Head of caudate nucleus (tissue), 42 donors: ENCODE data around the gene SYN1.
"Not testable (repeated sequence)": the region's sequence is repeated elsewhere in the genome, so short reads cannot be mapped to it uniquely, and the experiment has no call there.

ENCODE experiments used
- DNase-seq, 42 donors: peaks; one replicate each; pipeline versions ENCODE4 v3.0.0 to v3.0.0-alpha.2; 2020 to 2021; ENCODE audit warnings: mixed read lengths in 7 of 42
- intact Hi-C: fragments of 100-400 bp; cut with DNase I; formaldehyde crosslinking; loops from one replicate; pipeline ENCODE4 v1.15.0; 2022

SYN1 gene

GRCh38 chrX:47619486-47620302 is at the start of gene SYN1:
Gene SYN1, minus strand, starts transcription at chrX:47619857. Its CDS starts 129 bp downstream, at chrX:47619728.
- intact Hi-C loops = no loop called here
- peak; percentile 52 to 90 (median 82) for DNase-seq

- intact Hi-C loops, DNase-seq: not testable (repeated sequence)
These were observed 46.1 kb upstream of the SYN1 start for GRCh38 chrX:47665797-47666196.

GRCh38 chrX:47664737-47665136 is 45.1 kb upstream of the SYN1 start:
- intact Hi-C loops = no loop called here
- DNase-seq = no peak

- peak in 16 of 42 donors; percentile 2 to 72 (median 28) for DNase-seq
- intact Hi-C loops = no loop called here
These were observed 42.5 kb upstream of the SYN1 start for GRCh38 chrX:47662144-47662657.

- DNase-seq = no peak
- intact Hi-C loops = no loop called here
These were observed 41.9 kb upstream of the SYN1 start for GRCh38 chrX:47661539-47661938.

GRCh38 chrX:47659421-47659726 is 39.7 kb upstream of the SYN1 start:
- DNase-seq = no peak
- intact Hi-C loops = loop anchor here (10.0 kb wide), 1 partner anchor 365 kb away; no protein-coding TSS in a partner anchor

GRCh38 chrX:47658684-47659420 is 39.2 kb upstream of the SYN1 start, which contains the start of gene UXT:
Gene UXT, minus strand, starts transcription at chrX:47659180. Its CDS starts 253 bp downstream, at chrX:47658927.
- intact Hi-C loops = loop anchor here (10.0 kb wide), 1 partner anchor 366 kb away; no protein-coding TSS in a partner anchor

GRCh38 chrX:47658301-47658683 is 38.6 kb upstream of the SYN1 start:
- intact Hi-C loops = loop anchor here (10.0 kb wide), 1 partner anchor 367 kb away; no protein-coding TSS in a partner anchor
- peak in 1 of 42 donors; percentile 78 for DNase-seq

More at GRCh38 chrX:47658684-47659420, 39.2 kb upstream of the SYN1 start, which contains the start of gene UXT:
- peak; percentile 83 to 95 (median 90) for DNase-seq

GRCh38 chrX:47651043-47651905 is 31.6 kb upstream of the SYN1 start:
- DNase-seq = peak in 1 of 42 donors; percentile 28
- intact Hi-C loops = loop anchor here (10.0 kb wide), 1 partner anchor 374 kb away; no protein-coding TSS in a partner anchor

GRCh38 chrX:47650164-47651042 is 30.7 kb upstream of the SYN1 start, which contains the start of gene ELK1:
Gene ELK1, minus strand, starts transcription at chrX:47650563. Its CDS starts 9,122 bp downstream, at chrX:47641441.
- DNase-seq = peak; percentile 86 to 99 (median 96)
- intact Hi-C loops = loop anchor here (10.0 kb wide), 1 partner anchor 374 kb away; no protein-coding TSS in a partner anchor

GRCh38 chrX:47649781-47650163 is 30.1 kb upstream of the SYN1 start:
- peak in 2 of 42 donors; percentile 21 to 29 for DNase-seq
- intact Hi-C loops = loop anchor here (10.0 kb wide), 1 partner anchor 375 kb away; no protein-coding TSS in a partner anchor

GRCh38 chrX:47649271-47649670 is 29.6 kb upstream of the SYN1 start:
- intact Hi-C loops = no loop called here
- peak in 1 of 42 donors; percentile 9 for DNase-seq

GRCh38 chrX:47648376-47648775 is 28.7 kb upstream of the SYN1 start:
- intact Hi-C loops = no loop called here

GRCh38 chrX:47646636-47647035 is 27.0 kb upstream of the SYN1 start:
- peak in 1 of 42 donors; percentile 9 for DNase-seq
- intact Hi-C loops = no loop called here

More at GRCh38 chrX:47648376-47648775, 28.7 kb upstream of the SYN1 start:
- no peak for DNase-seq

- peak in 1 of 42 donors; percentile 36 for DNase-seq
- intact Hi-C loops = no loop called here
These were observed 25.9 kb upstream of the SYN1 start for GRCh38 chrX:47645530-47645929.

GRCh38 chrX:47644557-47645091 is 25.0 kb upstream of the SYN1 start:
- intact Hi-C loops = no loop called here
- DNase-seq = peak in 27 of 42 donors; percentile 7 to 71 (median 34)

GRCh38 chrX:47643926-47644325 is 24.3 kb upstream of the SYN1 start:
- intact Hi-C loops = no loop called here
- peak in 1 of 42 donors; percentile 28 for DNase-seq
